ENCODE measurements around the gene PTGFRN.

- TF ChIP-seq POLR2AphosphoS5 (IDR thresholded peaks at IDR 0.05; ENCODE audit: low read depth, low read length) = no peak
- no peak for TF ChIP-seq FOSL1 (IDR thresholded peaks at IDR 0.05; ENCODE audit: low read depth)
- no peak for TF ChIP-seq CTCF (IDR thresholded peaks at IDR 0.05 in 2 of 3, conservative IDR thresholded peaks at IDR 0.05 in 1 of 3; ENCODE audit: borderline replicate concordance in 1 of 3, insufficient read depth in 1 of 3, low read depth in 2 of 3, low read length in 2 of 3)
- TF ChIP-seq TCF7L2 (IDR thresholded peaks at IDR 0.05; ENCODE audit: borderline replicate concordance, extremely low read depth, insufficient read depth, insufficient read length) = no peak
- TF ChIP-seq, protein P1, sequence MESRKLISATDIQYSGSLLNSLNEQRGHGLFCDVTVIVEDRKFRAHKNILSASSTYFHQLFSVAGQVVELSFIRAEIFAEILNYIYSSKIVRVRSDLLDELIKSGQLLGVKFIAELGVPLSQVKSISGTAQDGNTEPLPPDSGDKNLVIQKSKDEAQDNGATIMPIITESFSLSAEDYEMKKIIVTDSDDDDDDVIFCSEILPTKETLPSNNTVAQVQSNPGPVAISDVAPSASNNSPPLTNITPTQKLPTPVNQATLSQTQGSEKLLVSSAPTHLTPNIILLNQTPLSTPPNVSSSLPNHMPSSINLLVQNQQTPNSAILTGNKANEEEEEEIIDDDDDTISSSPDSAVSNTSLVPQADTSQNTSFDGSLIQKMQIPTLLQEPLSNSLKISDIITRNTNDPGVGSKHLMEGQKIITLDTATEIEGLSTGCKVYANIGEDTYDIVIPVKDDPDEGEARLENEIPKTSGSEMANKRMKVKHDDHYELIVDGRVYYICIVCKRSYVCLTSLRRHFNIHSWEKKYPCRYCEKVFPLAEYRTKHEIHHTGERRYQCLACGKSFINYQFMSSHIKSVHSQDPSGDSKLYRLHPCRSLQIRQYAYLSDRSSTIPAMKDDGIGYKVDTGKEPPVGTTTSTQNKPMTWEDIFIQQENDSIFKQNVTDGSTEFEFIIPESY (IDR thresholded peaks at IDR 0.05; ENCODE audit: extremely low read depth, insufficient replicate concordance, low read length) = no peak
- TF ChIP-seq EZH2 (IDR thresholded peaks at IDR 0.05) = no peak
- TF ChIP-seq POLR2A (IDR thresholded peaks at IDR 0.05; ENCODE audit: borderline replicate concordance, extremely low read depth, insufficient read depth, insufficient read length) = no peak
- no peak for TF ChIP-seq SIN3A (IDR thresholded peaks at IDR 0.05; ENCODE audit: low read depth)
- TF ChIP-seq EZH2phosphoT487 (IDR thresholded peaks at IDR 0.05; ENCODE audit: borderline replicate concordance) = no peak
These were observed 28.8 kb upstream of the PTGFRN start for GRCh38 chr1:116880917-116881316.

Data from HCT116 (cell line).